Left lung (tissue), 10 donors: ENCODE measurements around the gene CREB5. TPM values are rescaled to one million over a fixed set of nuclear protein-coding genes. Genes with fewer than 3 reads are reported as not detected.
A peak's percentile ranks its signal among the peaks of the same experiment; 100 is the strongest.

Experiments used
- ATAC-seq: fragments of 200-7000 bp; cut with Tn5 transposase; one replicate; pipeline ENCODE4 v1.9.1; 2020; ENCODE audit warnings: moderate library complexity
- DNase-seq, 4 donors: peaks; one replicate each; pipeline ENCODE4 v3.0.0-alpha.2; 2013 to 2020
- H3K27ac ChIP-seq, 2 donors: fragments of 200-600 bp; sonication (generic) in 1 of 2; one replicate each; pipeline versions ENCODE4 v1.5.0 to v1.8.0; 2020 to 2021
- H3K27me3 ChIP-seq, 2 donors: fragments of 200-600 bp; sonication (generic) in 1 of 2; one replicate each; pipeline versions ENCODE4 v1.5.0 to v1.8.0; 2020 to 2021
- H3K36me3 ChIP-seq, 2 donors: fragments of 200-600 bp; sonication (generic) in 1 of 2; one replicate each; pipeline versions ENCODE4 v1.5.0 to v1.8.0; 2020 to 2021
- H3K4me1 ChIP-seq, 2 donors: fragments of 200-600 bp; one replicate each; pipeline ENCODE4 v1.8.0; 2021
- H3K4me3 ChIP-seq, 2 donors: fragments of 200-600 bp; sonication (generic) in 1 of 2; one replicate each; pipeline versions ENCODE4 v1.5.0 to v1.8.0; 2020 to 2021; ENCODE audit warnings: mild to moderate bottlenecking in 1 of 2
- H3K9me3 ChIP-seq, 2 donors: fragments of 200-600 bp; sonication (generic) in 1 of 2; one replicate each; pipeline versions ENCODE4 v1.5.0 to v1.8.0; 2020 to 2021
- CTCF ChIP-seq, 2 donors: fragments of 200-600 bp; sonication (generic) in 1 of 2; IDR thresholded peaks; one replicate each; pipeline versions ENCODE4 v1.5.0 to v1.8.0; 2021; ENCODE audit warnings: antibody characterized with exemption in 2 of 2
- intact Hi-C, 2 donors: fragments of 100-400 bp; cut with DNase I; formaldehyde crosslinking; loops; one replicate each; pipeline versions ENCODE4 v1.11.2 to v1.14.2; 2022
- polyA plus RNA-seq, 6 donors: library from polyadenylated mRNA; unstranded; fragments of 120-200 nt; gene quantifications; one replicate each; pipeline ENCODE4 v1.2.1, GENCODE V29; 2013; ENCODE audit not compliant: insufficient read length in 6 of 6
- total RNA-seq, 2 donors: library from RNA; stranded (reverse); fragmentation: NEBNext Ultra II Directional; extraction: Animal tissue kit (Norgen Biotek cat#: 25700); gene quantifications; one replicate each; pipeline ENCODE4 v1.2.1, GENCODE V29; 2021
- donor health status: DM: no; HTN: yes; CAD: no.
- donor health status: DM: no; HTN: no; CAD: no.

CREB5 gene
- total and polyA plus RNA-seq, 8 donors: 6.6 to 19.9 (median 15.7) TPM

DNA sequence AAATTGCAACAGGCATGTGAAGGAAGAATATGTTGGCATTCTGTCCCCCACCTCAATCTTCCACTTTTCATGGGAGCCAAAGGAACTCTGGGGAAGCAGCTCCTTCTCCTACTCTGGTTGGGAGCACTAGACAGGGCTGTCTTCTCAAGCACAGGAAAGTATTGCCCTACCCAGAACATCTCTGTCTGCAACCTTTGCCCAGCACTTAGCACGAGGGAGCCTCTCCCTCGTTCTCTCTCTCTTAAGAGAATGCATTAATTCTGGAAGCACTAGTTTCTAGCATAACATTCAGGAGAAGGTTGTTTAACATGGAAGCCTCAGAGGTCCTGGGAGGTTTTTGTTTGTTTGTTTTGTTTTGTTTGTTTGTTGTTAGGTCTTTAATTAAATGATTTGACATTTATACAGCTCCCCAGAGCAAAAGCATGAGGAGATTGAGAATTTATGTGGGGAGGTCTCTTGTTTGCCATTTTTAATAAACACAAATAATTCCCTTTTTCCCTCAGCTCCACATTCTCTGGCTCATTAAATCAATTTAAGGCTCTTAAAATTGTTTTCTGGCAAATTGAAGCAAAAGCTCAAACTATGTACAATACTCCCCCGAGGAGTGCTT, 305.2 kb downstream of the CREB5 start:
- H3K27ac ChIP-seq: no peak overlapping the region
- no peak for DNase-seq
- peaks cover 0 to 40% of the 10 kb centered on the region in 2 donors for H3K36me3 ChIP-seq
- H3K27me3 ChIP-seq: no peaks in the 10 kb centered on the region
- no peak overlapping the region for H3K4me3 ChIP-seq
- no peaks in the 10 kb centered on the region for H3K9me3 ChIP-seq
- no peak for ATAC-seq
- no peak for TF ChIP-seq CTCF (IDR thresholded peaks at IDR 0.05)
- H3K4me1 ChIP-seq: peaks cover 0 to 6% of the 10 kb centered on the region in 2 donors
- intact Hi-C loops: no loop called here

- peaks cover 0 to 6% of the 10 kb centered on the region in 2 donors for H3K4me1 ChIP-seq
- H3K9me3 ChIP-seq: no peaks in the 10 kb centered on the region
- intact Hi-C loops: no loop called here
- H3K27me3 ChIP-seq: no peaks in the 10 kb centered on the region
- peak; percentile 54 for ATAC-seq
- H3K27ac ChIP-seq: peak overlapping the region in 1 of 2 donors; percentile 16
- no peak for TF ChIP-seq CTCF (IDR thresholded peaks at IDR 0.05)
- no peak overlapping the region for H3K4me3 ChIP-seq
- peak in 1 of 4 donors; percentile 56 for DNase-seq
- peaks cover 0 to 39% of the 10 kb centered on the region in 2 donors for H3K36me3 ChIP-seq
Measured at GRCh38 chr7:28718055-28718481, 305.8 kb downstream of the CREB5 start.

- H3K27me3 ChIP-seq: no peaks in the 10 kb centered on the region
- no peak for TF ChIP-seq CTCF (IDR thresholded peaks at IDR 0.05)
- H3K9me3 ChIP-seq: no peaks in the 10 kb centered on the region
- no peak for DNase-seq
- intact Hi-C loops: no loop called here
- H3K27ac ChIP-seq: peak overlapping the region in 1 of 2 donors; percentile 16
- no peak for ATAC-seq
- H3K36me3 ChIP-seq: peaks cover 0 to 39% of the 10 kb centered on the region in 2 donors
- H3K4me1 ChIP-seq: peaks cover 0 to 6% of the 10 kb centered on the region in 2 donors
- no peak overlapping the region for H3K4me3 ChIP-seq
Measured at GRCh38 chr7:28718545-28718944, 306.2 kb downstream of the CREB5 start.

GRCh38 chr7:28722684-28723083, 310.4 kb downstream of the CREB5 start:
- ATAC-seq: no peak
- intact Hi-C loops: no loop called here

GRCh38 chr7:28723336-28723735, 311.0 kb downstream of the CREB5 start:
- H3K4me3 ChIP-seq: no peak overlapping the region
- peaks cover 0 to 58% of the 10 kb centered on the region in 2 donors for H3K36me3 ChIP-seq
- DNase-seq (no peak), ATAC-seq (no peak)
- no peak overlapping the region for H3K27ac ChIP-seq
- intact Hi-C loops: no loop called here
- H3K9me3 ChIP-seq: no peaks in the 10 kb centered on the region
- peaks cover 0 to 7% of the 10 kb centered on the region in 2 donors for H3K4me1 ChIP-seq
- TF ChIP-seq CTCF (IDR thresholded peaks at IDR 0.05): no peak
- H3K27me3 ChIP-seq: no peaks in the 10 kb centered on the region

More at GRCh38 chr7:28722684-28723083, 310.4 kb downstream of the CREB5 start:
- Histone ChIP-seq H3K4me3 (no peak overlapping the region), H3K4me1 (peaks cover 0 to 12% of the 10 kb centered on the region in 2 donors), H3K9me3 (no peaks in the 10 kb centered on the region), H3K27ac (no peak overlapping the region), H3K36me3 (peaks cover 0 to 58% of the 10 kb centered on the region in 2 donors), H3K27me3 (no peaks in the 10 kb centered on the region)
- no peak for TF ChIP-seq CTCF (IDR thresholded peaks at IDR 0.05)
- DNase-seq: no peak
